ENCODE measurements around the gene ADCY2. TPM values are rescaled to one million over a fixed set of nuclear protein-coding genes. Genes with fewer than 3 reads are reported as not detected.

ADCY2 gene
- total and polyA plus RNA-seq, 9 of the 15 experiments (the other 6 are each of a cell fraction or from before 2014, with no cell fraction given), result 0.01 to 0.15 (median 0.03) TPM; not detected in 5

DNA sequence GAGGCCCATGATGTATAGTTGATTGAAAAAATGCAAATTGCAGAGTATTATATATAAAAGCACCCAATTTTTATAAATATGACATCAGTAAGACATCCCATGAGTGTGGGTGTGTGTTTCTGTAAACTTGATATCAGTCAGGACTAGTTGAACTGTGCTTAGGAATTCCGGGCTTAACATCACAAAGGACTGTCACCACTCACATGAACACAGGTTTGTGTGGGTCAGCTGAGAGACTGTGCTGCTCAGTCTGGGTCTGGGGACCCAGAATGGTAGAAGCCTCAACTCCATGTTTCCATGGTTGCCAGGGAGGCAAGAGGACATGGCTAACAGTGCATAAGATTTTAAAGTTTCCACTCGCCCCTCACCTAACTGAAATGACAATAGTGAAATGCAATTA lies 120.3 kb downstream of the ADCY2 start (continued):
- TF ChIP-seq, protein P1, sequence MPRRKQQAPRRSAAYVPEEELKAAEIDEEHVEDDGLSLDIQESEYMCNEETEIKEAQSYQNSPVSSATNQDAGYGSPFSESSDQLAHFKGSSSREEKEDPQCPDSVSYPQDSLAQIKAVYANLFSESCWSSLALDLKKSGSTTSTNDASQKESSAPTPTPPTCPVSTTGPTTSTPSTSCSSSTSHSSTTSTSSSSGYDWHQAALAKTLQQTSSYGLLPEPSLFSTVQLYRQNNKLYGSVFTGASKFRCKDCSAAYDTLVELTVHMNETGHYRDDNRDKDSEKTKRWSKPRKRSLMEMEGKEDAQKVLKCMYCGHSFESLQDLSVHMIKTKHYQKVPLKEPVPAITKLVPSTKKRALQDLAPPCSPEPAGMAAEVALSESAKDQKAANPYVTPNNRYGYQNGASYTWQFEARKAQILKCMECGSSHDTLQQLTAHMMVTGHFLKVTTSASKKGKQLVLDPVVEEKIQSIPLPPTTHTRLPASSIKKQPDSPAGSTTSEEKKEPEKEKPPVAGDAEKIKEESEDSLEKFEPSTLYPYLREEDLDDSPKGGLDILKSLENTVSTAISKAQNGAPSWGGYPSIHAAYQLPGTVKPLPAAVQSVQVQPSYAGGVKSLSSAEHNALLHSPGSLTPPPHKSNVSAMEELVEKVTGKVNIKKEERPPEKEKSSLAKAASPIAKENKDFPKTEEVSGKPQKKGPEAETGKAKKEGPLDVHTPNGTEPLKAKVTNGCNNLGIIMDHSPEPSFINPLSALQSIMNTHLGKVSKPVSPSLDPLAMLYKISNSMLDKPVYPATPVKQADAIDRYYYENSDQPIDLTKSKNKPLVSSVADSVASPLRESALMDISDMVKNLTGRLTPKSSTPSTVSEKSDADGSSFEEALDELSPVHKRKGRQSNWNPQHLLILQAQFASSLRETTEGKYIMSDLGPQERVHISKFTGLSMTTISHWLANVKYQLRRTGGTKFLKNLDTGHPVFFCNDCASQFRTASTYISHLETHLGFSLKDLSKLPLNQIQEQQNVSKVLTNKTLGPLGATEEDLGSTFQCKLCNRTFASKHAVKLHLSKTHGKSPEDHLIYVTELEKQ (CRISPR knock-in tag; IDR thresholded peaks at IDR 0.05), result no peak
- no peak for TF ChIP-seq ARID2 (IDR thresholded peaks at IDR 0.05)
- no peak for TF ChIP-seq JUNB (CRISPR knock-in tag; conservative IDR thresholded peaks at IDR 0.05)
- TF ChIP-seq, protein P2, sequence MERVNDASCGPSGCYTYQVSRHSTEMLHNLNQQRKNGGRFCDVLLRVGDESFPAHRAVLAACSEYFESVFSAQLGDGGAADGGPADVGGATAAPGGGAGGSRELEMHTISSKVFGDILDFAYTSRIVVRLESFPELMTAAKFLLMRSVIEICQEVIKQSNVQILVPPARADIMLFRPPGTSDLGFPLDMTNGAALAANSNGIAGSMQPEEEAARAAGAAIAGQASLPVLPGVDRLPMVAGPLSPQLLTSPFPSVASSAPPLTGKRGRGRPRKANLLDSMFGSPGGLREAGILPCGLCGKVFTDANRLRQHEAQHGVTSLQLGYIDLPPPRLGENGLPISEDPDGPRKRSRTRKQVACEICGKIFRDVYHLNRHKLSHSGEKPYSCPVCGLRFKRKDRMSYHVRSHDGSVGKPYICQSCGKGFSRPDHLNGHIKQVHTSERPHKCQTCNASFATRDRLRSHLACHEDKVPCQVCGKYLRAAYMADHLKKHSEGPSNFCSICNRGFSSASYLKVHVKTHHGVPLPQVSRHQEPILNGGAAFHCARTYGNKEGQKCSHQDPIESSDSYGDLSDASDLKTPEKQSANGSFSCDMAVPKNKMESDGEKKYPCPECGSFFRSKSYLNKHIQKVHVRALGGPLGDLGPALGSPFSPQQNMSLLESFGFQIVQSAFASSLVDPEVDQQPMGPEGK (CRISPR knock-in tag; IDR thresholded peaks at IDR 0.05; ENCODE audit: borderline replicate concordance), result no peak
- TF ChIP-seq SMAD4 (CRISPR knock-in tag; conservative IDR thresholded peaks at IDR 0.05), result no peak
- TF ChIP-seq DNMT1 (IDR thresholded peaks at IDR 0.05), result no peak
- no peak for TF ChIP-seq NR4A1 (CRISPR knock-in tag; IDR thresholded peaks at IDR 0.05)
- TF ChIP-seq NR4A1 (tag; IDR thresholded peaks at IDR 0.05), result no peak
- TF ChIP-seq, protein P3, sequence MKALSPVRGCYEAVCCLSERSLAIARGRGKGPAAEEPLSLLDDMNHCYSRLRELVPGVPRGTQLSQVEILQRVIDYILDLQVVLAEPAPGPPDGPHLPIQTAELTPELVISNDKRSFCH (CRISPR knock-in tag; IDR thresholded peaks at IDR 0.05), result no peak
- TF ChIP-seq, protein P3 (tag; IDR thresholded peaks at IDR 0.05), result no peak
- TF ChIP-seq, protein P4, sequence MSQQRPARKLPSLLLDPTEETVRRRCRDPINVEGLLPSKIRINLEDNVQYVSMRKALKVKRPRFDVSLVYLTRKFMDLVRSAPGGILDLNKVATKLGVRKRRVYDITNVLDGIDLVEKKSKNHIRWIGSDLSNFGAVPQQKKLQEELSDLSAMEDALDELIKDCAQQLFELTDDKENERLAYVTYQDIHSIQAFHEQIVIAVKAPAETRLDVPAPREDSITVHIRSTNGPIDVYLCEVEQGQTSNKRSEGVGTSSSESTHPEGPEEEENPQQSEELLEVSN (IDR thresholded peaks at IDR 0.05; ENCODE audit: borderline replicate concordance in 1 of 2, extremely low read depth in 1 of 2, insufficient read depth in 1 of 2, insufficient read length in 1 of 2, low read depth in 1 of 2, low read length in 1 of 2, poor library complexity in 1 of 2, severe bottlenecking in 1 of 2), result no peak

Measured in K562 (cell line).